ENCODE data around the gene C7orf33. TPM values are rescaled to one million over a fixed set of nuclear protein-coding genes. Genes with fewer than 3 reads are reported as not detected.

Gene C7orf33
- total and polyA plus RNA-seq, 2 experiments from 2014 or later, result not detected

DNA sequence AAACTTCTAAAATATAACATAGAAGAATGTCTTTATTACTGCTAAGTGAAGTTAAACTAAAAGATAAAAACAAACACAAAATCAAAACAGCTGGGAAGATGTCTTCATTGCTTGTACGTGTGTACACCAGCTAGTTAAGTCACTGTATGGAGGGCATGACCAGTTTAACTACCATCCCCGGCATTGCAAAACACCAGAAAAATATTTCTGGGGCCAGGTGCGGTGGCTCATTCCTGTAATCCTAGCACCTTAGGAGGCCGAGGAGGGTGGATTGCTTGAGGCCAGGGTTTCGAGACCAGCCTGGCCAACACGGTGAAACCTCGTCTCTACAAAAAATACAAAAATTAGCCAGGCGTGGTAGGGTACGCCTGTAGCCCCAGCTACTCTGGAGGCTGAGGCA is 19.2 kb upstream of the C7orf33 start:
- peak overlapping the region; percentile 30; the same call in 1 of the 2 replicates for H2AFZ ChIP-seq
- no peaks in the 10 kb centered on the region for H3F3A ChIP-seq (replicated peaks; ENCODE audit: low read depth)
- no peak overlapping the region for H3K4me3 ChIP-seq
- H3K27me3 ChIP-seq (ENCODE audit: insufficient read depth), result no peaks in the 10 kb centered on the region
- TF ChIP-seq NANOG (IDR thresholded peaks at IDR 0.05; ENCODE audit: borderline replicate concordance) (no peak), CREB1 (CRISPR knock-in tag; IDR thresholded peaks at IDR 0.05; ENCODE audit: low read depth) (no peak), EZH2 (IDR thresholded peaks at IDR 0.05; ENCODE audit: low read depth, unreplicated experiment) (no peak), ZNF331 (CRISPR knock-in tag; IDR thresholded peaks at IDR 0.05; ENCODE audit: low read depth) (no peak), JUNB (IDR thresholded peaks at IDR 0.05; ENCODE audit: unreplicated experiment) (no peak), ZNF114 (CRISPR knock-in tag; IDR thresholded peaks at IDR 0.05) (no peak), POLR2AphosphoS5 (IDR thresholded peaks at IDR 0.05; ENCODE audit: low read depth) (no peak), STAT1 (IDR thresholded peaks at IDR 0.05; ENCODE audit: unreplicated experiment) (no peak), EZH2phosphoT487 (IDR thresholded peaks at IDR 0.05; ENCODE audit: unreplicated experiment) (no peak)
- TF ChIP-seq, protein P1, sequence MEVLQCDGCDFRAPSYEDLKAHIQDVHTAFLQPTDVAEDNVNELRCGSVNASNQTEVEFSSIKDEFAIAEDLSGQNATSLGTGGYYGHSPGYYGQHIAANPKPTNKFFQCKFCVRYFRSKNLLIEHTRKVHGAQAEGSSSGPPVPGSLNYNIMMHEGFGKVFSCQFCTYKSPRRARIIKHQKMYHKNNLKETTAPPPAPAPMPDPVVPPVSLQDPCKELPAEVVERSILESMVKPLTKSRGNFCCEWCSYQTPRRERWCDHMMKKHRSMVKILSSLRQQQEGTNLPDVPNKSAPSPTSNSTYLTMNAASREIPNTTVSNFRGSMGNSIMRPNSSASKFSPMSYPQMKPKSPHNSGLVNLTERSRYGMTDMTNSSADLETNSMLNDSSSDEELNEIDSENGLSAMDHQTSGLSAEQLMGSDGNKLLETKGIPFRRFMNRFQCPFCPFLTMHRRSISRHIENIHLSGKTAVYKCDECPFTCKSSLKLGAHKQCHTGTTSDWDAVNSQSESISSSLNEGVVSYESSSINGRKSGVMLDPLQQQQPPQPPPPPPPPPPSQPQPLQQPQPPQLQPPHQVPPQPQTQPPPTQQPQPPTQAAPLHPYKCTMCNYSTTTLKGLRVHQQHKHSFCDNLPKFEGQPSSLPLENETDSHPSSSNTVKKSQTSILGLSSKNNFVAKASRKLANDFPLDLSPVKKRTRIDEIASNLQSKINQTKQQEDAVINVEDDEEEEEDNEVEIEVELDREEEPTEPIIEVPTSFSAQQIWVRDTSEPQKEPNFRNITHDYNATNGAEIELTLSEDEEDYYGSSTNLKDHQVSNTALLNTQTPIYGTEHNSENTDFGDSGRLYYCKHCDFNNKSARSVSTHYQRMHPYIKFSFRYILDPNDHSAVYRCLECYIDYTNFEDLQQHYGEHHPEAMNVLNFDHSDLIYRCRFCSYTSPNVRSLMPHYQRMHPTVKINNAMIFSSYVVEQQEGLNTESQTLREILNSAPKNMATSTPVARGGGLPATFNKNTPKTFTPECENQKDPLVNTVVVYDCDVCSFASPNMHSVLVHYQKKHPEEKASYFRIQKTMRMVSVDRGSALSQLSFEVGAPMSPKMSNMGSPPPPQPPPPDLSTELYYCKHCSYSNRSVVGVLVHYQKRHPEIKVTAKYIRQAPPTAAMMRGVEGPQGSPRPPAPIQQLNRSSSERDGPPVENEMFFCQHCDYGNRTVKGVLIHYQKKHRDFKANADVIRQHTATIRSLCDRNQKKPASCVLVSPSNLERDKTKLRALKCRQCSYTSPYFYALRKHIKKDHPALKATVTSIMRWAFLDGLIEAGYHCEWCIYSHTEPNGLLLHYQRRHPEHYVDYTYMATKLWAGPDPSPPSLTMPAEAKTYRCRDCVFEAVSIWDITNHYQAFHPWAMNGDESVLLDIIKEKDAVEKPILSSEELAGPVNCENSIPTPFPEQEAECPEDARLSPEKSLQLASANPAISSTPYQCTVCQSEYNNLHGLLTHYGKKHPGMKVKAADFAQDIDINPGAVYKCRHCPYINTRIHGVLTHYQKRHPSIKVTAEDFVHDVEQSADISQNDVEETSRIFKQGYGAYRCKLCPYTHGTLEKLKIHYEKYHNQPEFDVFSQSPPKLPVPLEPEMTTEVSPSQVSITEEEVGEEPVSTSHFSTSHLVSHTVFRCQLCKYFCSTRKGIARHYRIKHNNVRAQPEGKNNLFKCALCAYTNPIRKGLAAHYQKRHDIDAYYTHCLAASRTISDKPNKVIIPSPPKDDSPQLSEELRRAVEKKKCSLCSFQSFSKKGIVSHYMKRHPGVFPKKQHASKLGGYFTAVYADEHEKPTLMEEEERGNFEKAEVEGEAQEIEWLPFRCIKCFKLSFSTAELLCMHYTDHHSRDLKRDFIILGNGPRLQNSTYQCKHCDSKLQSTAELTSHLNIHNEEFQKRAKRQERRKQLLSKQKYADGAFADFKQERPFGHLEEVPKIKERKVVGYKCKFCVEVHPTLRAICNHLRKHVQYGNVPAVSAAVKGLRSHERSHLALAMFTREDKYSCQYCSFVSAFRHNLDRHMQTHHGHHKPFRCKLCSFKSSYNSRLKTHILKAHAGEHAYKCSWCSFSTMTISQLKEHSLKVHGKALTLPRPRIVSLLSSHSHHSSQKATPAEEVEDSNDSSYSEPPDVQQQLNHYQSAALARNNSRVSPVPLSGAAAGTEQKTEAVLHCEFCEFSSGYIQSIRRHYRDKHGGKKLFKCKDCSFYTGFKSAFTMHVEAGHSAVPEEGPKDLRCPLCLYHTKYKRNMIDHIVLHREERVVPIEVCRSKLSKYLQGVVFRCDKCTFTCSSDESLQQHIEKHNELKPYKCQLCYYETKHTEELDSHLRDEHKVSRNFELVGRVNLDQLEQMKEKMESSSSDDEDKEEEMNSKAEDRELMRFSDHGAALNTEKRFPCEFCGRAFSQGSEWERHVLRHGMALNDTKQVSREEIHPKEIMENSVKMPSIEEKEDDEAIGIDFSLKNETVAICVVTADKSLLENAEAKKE (CRISPR knock-in tag; IDR thresholded peaks at IDR 0.05), result no peak
- TF ChIP-seq, protein P2, sequence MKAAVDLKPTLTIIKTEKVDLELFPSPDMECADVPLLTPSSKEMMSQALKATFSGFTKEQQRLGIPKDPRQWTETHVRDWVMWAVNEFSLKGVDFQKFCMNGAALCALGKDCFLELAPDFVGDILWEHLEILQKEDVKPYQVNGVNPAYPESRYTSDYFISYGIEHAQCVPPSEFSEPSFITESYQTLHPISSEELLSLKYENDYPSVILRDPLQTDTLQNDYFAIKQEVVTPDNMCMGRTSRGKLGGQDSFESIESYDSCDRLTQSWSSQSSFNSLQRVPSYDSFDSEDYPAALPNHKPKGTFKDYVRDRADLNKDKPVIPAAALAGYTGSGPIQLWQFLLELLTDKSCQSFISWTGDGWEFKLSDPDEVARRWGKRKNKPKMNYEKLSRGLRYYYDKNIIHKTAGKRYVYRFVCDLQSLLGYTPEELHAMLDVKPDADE (IDR thresholded peaks at IDR 0.05), result no peak
- TF ChIP-seq, protein P3, sequence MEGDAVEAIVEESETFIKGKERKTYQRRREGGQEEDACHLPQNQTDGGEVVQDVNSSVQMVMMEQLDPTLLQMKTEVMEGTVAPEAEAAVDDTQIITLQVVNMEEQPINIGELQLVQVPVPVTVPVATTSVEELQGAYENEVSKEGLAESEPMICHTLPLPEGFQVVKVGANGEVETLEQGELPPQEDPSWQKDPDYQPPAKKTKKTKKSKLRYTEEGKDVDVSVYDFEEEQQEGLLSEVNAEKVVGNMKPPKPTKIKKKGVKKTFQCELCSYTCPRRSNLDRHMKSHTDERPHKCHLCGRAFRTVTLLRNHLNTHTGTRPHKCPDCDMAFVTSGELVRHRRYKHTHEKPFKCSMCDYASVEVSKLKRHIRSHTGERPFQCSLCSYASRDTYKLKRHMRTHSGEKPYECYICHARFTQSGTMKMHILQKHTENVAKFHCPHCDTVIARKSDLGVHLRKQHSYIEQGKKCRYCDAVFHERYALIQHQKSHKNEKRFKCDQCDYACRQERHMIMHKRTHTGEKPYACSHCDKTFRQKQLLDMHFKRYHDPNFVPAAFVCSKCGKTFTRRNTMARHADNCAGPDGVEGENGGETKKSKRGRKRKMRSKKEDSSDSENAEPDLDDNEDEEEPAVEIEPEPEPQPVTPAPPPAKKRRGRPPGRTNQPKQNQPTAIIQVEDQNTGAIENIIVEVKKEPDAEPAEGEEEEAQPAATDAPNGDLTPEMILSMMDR (conservative IDR thresholded peaks at IDR 0.05; ENCODE audit: low read depth in 2 of 2), result no peak
- TF ChIP-seq, protein P4, sequence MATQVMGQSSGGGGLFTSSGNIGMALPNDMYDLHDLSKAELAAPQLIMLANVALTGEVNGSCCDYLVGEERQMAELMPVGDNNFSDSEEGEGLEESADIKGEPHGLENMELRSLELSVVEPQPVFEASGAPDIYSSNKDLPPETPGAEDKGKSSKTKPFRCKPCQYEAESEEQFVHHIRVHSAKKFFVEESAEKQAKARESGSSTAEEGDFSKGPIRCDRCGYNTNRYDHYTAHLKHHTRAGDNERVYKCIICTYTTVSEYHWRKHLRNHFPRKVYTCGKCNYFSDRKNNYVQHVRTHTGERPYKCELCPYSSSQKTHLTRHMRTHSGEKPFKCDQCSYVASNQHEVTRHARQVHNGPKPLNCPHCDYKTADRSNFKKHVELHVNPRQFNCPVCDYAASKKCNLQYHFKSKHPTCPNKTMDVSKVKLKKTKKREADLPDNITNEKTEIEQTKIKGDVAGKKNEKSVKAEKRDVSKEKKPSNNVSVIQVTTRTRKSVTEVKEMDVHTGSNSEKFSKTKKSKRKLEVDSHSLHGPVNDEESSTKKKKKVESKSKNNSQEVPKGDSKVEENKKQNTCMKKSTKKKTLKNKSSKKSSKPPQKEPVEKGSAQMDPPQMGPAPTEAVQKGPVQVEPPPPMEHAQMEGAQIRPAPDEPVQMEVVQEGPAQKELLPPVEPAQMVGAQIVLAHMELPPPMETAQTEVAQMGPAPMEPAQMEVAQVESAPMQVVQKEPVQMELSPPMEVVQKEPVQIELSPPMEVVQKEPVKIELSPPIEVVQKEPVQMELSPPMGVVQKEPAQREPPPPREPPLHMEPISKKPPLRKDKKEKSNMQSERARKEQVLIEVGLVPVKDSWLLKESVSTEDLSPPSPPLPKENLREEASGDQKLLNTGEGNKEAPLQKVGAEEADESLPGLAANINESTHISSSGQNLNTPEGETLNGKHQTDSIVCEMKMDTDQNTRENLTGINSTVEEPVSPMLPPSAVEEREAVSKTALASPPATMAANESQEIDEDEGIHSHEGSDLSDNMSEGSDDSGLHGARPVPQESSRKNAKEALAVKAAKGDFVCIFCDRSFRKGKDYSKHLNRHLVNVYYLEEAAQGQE (IDR thresholded peaks at IDR 0.05; ENCODE audit: unreplicated experiment), result no peak
- ATAC-seq (no peak), DNase-seq (ENCODE audit: low spot score) (no peak)
- H3K4me1 ChIP-seq (ENCODE audit: insufficient read depth), result 0 out of 2 replicates have a peak, but pooled peaks cover 4% of the 10 kb centered on the region
- H3K9me3 Mint-ChIP-seq, result peaks cover under 1% of the 10 kb centered on the region; the same call in 2 of the 3 replicates
- no peaks in the 10 kb centered on the region for H3K79me2 ChIP-seq (replicated peaks; ENCODE audit: insufficient read depth)
- H3K4me3 Mint-ChIP-seq, result no peak overlapping the region
- H3K27ac ChIP-seq (ENCODE audit: low read depth), result no peak overlapping the region
- H3K27ac Mint-ChIP-seq, result no peak overlapping the region
- H3K36me3 ChIP-seq (ENCODE audit: insufficient read depth), result no peaks in the 10 kb centered on the region
- no peaks in the 10 kb centered on the region; the same call in 2 of the 3 replicates for H3K36me3 Mint-ChIP-seq (ENCODE audit: low read depth)
- peaks cover 11% of the 10 kb centered on the region; the same call in 2 of the 3 replicates for H3K4me1 Mint-ChIP-seq
- H3K4me2 ChIP-seq, result no peak overlapping the region
- peaks cover 3% of the 10 kb centered on the region for H3K27me3 Mint-ChIP-seq (ENCODE audit: insufficient read depth, low read depth, poor library complexity)
- peaks cover 4% of the 10 kb centered on the region; the same call in 1 of the 2 replicates for H3K9me2 ChIP-seq (ENCODE audit: insufficient read depth)
- H4K20me1 ChIP-seq (replicated peaks; ENCODE audit: insufficient read depth), result no peaks in the 10 kb centered on the region
